Uterus (tissue), 4 donors: Measurements from ENCODE around the gene SEC24B. TPM values are rescaled to one million over a fixed set of nuclear protein-coding genes. Genes with fewer than 3 reads are reported as not detected.

Experiments
- DNase-seq, 2 donors: peaks; one replicate each; pipeline ENCODE4 v3.0.0-alpha.2; 2019 to 2020
- H3K27ac ChIP-seq, 2 donors: fragments of 200-600 bp; sonication (generic); 1 replicate in 1 of 2; 2 replicates in 1 of 2; pipeline ENCODE4 v1.5.1; 2016 to 2018
- H3K27me3 ChIP-seq, 2 donors: fragments of 200-600 bp; sonication (generic); one replicate each; pipeline ENCODE4 v1.5.1; 2018 to 2019; ENCODE audit warnings: control low read depth in 1 of 2
- H3K36me3 ChIP-seq, 2 donors: fragments of 200-600 bp; sonication (generic); one replicate each; pipeline ENCODE4 v1.5.1; 2019; ENCODE audit warnings: control low read depth in 1 of 2
- H3K4me1 ChIP-seq, 2 donors: fragments of 200-600 bp; sonication (generic); one replicate each; pipeline ENCODE4 v1.5.1; 2018 to 2019; ENCODE audit warnings: control low read depth in 1 of 2
- H3K4me3 ChIP-seq, 2 donors: fragments of 200-600 bp; sonication (generic); 1 replicate in 1 of 2; 2 replicates in 1 of 2; pipeline ENCODE4 v1.5.1; 2018 to 2019; ENCODE audit warnings: mild to moderate bottlenecking in 1 of 2
- H3K9me3 ChIP-seq, 2 donors: fragments of 200-600 bp; sonication (generic); one replicate each; pipeline ENCODE4 v1.5.1; 2019; ENCODE audit warnings: control low read depth in 1 of 2
- POLR2A ChIP-seq, 2 donors: fragments of 450-650 bp; IDR thresholded peaks; one replicate each; pipeline ENCODE4 v1.6.1; 2016; ENCODE audit warnings: antibody characterized with exemption in 2 of 2, mild to moderate bottlenecking in 1 of 2, moderate library complexity in 1 of 2
- intact Hi-C: fragments of 100-400 bp; cut with DNase I; formaldehyde crosslinking; loops from one replicate; pipeline ENCODE4 v1.15.1; 2023; ENCODE audit warnings: low total_unique reads
- total RNA-seq, 4 donors: library from RNA; depleted of rRNA in 3 of 4; stranded (reverse); fragments of >200 nt in 3 of 4; gene quantifications; one replicate each; pipeline versions ENCODE4 v1.1.0 to v1.2.4, GENCODE V29; 2014 to 2023
- TF ChIP-seq, protein P1 (sequence below), 4 experiments: fragments of 200-600 bp in 2 of 4; fragments of 450-650 bp in 2 of 4; sonication (generic) in 2 of 4; IDR thresholded peaks; one replicate each; pipeline ENCODE4 v1.5.1; 2016 to 2019; ENCODE audit warnings: antibody characterized with exemption in 4 of 4, mild to moderate bottlenecking in 2 of 4, moderate library complexity in 1 of 4
- donor health status: DM: yes; HTN: yes; CAD: no.

The SEC24B gene
- total RNA-seq, 4 donors from 2014 or later, result 20.7 to 54.1 (median 30.1) TPM

DNA sequence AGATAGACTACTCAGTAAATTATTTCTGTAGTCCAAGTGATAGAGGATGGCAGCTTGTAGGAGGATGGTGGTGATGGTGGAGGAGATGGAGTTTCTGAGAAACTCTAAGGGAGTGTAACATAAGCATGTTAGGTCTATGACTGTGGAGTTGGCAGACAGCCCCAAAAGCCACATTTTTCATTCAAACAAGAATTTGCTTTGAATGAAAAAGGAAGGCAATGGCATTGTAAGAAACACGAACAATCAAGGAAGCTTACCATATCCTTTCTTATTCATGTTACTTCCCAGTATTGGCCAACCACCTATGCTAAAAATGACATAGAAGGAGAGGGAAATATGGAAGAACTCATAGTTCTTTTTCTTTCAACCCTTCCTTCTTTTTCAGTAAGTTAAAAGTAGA lies 18.7 kb upstream of the SEC24B start:
- Histone ChIP-seq H3K36me3 (no peaks in the 10 kb centered on the region), H3K27ac (no peak overlapping the region), H3K9me3 (no peaks in the 10 kb centered on the region), H3K27me3 (no peaks in the 10 kb centered on the region), H3K4me3 (no peak overlapping the region), H3K4me1 (no peaks in the 10 kb centered on the region)
- TF ChIP-seq POLR2A (IDR thresholded peaks at IDR 0.05), result no peak
- TF ChIP-seq, protein P1, sequence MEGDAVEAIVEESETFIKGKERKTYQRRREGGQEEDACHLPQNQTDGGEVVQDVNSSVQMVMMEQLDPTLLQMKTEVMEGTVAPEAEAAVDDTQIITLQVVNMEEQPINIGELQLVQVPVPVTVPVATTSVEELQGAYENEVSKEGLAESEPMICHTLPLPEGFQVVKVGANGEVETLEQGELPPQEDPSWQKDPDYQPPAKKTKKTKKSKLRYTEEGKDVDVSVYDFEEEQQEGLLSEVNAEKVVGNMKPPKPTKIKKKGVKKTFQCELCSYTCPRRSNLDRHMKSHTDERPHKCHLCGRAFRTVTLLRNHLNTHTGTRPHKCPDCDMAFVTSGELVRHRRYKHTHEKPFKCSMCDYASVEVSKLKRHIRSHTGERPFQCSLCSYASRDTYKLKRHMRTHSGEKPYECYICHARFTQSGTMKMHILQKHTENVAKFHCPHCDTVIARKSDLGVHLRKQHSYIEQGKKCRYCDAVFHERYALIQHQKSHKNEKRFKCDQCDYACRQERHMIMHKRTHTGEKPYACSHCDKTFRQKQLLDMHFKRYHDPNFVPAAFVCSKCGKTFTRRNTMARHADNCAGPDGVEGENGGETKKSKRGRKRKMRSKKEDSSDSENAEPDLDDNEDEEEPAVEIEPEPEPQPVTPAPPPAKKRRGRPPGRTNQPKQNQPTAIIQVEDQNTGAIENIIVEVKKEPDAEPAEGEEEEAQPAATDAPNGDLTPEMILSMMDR (IDR thresholded peaks at IDR 0.05), result no peak
- intact Hi-C loops, result no loop called here
- DNase-seq, result no peak

DNA sequence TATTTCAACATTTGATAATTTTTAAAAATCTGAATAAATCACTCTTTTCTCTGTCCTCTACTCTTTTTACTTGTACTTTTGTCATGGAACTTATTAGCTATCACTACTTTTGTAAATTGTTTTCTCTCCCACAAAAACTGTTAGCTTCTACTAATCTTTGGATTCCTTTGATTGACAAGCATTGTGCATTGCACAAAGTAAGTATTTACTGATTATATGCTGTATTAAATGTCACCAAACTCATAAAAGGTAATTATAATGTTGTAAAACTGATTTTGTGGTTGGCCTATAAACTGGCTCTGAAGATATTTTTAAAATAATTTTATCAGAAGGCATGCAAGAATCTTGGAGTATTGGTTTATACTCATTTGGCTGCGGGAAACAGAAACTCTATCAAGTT lies 15.0 kb upstream of the SEC24B start:
- intact Hi-C loops, result no loop called here
- Histone ChIP-seq H3K4me3 (no peak overlapping the region), H3K27ac (no peak overlapping the region), H3K27me3 (no peaks in the 10 kb centered on the region), H3K36me3 (no peaks in the 10 kb centered on the region), H3K9me3 (no peaks in the 10 kb centered on the region), H3K4me1 (no peaks in the 10 kb centered on the region)
- TF ChIP-seq POLR2A (IDR thresholded peaks at IDR 0.05), result no peak
- TF ChIP-seq, protein P1 (IDR thresholded peaks at IDR 0.05), result no peak
- DNase-seq, result no peak

DNA sequence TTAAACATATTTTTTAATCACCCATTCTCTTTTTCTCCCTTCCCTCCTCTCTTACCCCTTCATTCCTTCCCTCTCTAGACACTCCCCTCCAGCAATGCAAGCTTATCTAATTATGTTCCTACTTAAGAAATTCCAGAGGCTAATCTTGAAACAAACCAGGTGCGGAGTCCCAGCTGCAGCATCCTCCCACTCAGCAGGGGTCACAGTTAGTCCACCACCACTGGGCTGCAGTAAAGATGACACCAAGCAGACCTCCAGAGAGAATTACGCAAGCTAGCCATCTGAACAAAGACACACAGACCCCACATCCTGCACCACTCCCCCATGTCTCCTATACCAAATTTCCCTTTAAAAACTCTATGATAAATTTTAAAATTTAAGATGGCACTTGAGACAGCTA lies 13.9 kb upstream of the SEC24B start:
- Histone ChIP-seq H3K36me3 (no peaks in the 10 kb centered on the region), H3K4me1 (no peaks in the 10 kb centered on the region), H3K27me3 (no peaks in the 10 kb centered on the region), H3K27ac (no peak overlapping the region), H3K4me3 (no peak overlapping the region), H3K9me3 (no peaks in the 10 kb centered on the region)
- DNase-seq, result peak in 1 of 2 donors; percentile 28
- TF ChIP-seq POLR2A (IDR thresholded peaks at IDR 0.05), result no peak
- TF ChIP-seq, protein P1 (IDR thresholded peaks at IDR 0.05), result no peak
- intact Hi-C loops, result loop anchor here (5.0 kb wide), 1 partner anchor 398 kb away; the partner anchor contains the start of gene GAR1

DNA sequence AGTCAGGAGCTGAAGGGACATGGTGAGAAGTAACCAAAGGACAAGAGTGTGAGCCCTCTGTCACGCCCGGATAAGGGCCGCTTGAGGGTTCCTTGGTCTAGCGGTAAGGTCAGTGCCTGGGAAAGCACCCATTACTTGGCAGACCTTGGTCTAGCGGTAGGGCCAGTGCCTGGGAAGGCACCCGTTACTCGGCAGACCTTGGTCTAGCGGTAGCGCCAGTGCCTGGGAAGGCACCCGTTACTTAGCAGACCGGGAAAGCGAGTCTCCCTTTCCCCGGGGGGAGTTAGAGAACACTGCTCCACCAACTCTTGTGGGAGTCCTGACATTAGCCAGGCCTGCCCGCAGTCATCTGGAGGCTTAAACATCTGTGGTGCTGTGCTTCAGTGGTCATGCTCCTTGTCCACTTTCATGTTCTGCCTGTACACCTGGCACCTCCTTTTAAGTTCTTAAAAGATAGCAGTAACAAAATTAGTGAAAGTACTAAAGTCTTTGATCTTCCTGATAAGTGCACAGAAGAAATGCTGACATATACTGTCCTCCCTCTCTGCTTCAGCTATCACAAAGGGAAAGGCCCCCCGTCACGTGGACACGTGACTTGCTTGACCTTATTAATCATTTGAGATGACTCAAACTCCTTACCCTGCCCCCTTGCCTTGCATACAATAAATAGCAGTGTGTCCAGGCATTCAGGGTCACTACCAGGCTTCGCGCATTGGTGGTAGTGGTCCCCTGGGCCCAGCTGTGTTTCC lies 9.3 kb upstream of the SEC24B start:
- TF ChIP-seq, protein P1 (IDR thresholded peaks at IDR 0.05), result no peak
- no peak for TF ChIP-seq POLR2A (IDR thresholded peaks at IDR 0.05)
- Histone ChIP-seq H3K27me3 (no peaks in the 10 kb centered on the region), H3K27ac (no peak overlapping the region), H3K9me3 (no peaks in the 10 kb centered on the region), H3K36me3 (no peaks in the 10 kb centered on the region), H3K4me1 (no peaks in the 10 kb centered on the region), H3K4me3 (no peak overlapping the region)
- intact Hi-C loops, result loop anchor here (5.0 kb wide), 1 partner anchor 393 kb away; the partner anchor contains the start of gene GAR1
- DNase-seq, result no peak

DNA sequence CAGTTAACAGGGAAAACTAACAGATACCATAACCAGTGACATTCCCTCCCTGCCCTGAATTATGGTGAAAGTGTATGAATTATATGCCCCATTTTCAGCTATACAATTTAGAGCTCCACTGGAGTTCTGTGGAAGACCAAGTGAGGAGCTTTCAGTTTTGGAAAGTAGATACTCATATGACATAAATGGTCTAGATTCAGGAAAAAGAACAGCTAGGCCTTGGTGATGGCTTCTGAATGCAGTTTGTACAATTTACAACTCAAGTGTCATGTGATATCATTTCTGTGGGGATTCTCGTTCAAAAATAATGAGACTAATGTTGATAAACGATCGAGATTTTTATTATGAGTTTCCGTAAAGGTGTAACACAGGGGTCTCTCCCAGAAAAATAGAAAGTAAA lies 8.2 kb upstream of the SEC24B start:
- Histone ChIP-seq H3K4me3 (no peak overlapping the region), H3K36me3 (no peaks in the 10 kb centered on the region), H3K27ac (no peak overlapping the region), H3K9me3 (no peaks in the 10 kb centered on the region), H3K27me3 (no peaks in the 10 kb centered on the region), H3K4me1 (no peaks in the 10 kb centered on the region)
- TF ChIP-seq POLR2A (IDR thresholded peaks at IDR 0.05), result no peak
- TF ChIP-seq, protein P1 (IDR thresholded peaks at IDR 0.05), result no peak
- DNase-seq, result no peak
- intact Hi-C loops, result no loop called here
